Endothelial cell of umbilical vein (primary cell): ENCODE measurements around the gene RASSF3. TPM values are rescaled to one million over a fixed set of nuclear protein-coding genes. Genes with fewer than 3 reads are reported as not detected.

Source experiments
- BruUV-seq: library from RNA; stranded (reverse); fragments of 400-500 nt; replicated peaks from 2 replicates; lab custom pipeline; 2021; lab: Mats Ljungman, UMichigan
- CTCF ChIA-PET: fragments of 300-600, 350-600 bp; sonication (Branson Sonifier 250); formaldehyde crosslinking; loops from one replicate; lab custom pipeline; 2021; ENCODE audit warnings: antibody characterized with exemption, inconsistent platforms; lab: Charles Lee
- POLR2A ChIA-PET: fragments of 300-600, 350-600 bp; sonication (Branson Sonifier 250); formaldehyde crosslinking; loops from one replicate; lab custom pipeline; 2021; ENCODE audit warnings: antibody characterized with exemption, inconsistent platforms; lab: Charles Lee
- DNase-seq: peaks from one replicate; pipeline ENCODE4 v3.0.0-alpha.2; 2011; ENCODE audit warnings: low read depth, low spot score
- FAIRE-seq: peaks from 2 replicates; lab custom pipeline; 2011; peaks lifted over from hg19 to GRCh38; lab: Jason Lieb, UNC
- H2AFZ ChIP-seq: 2 replicates; pipeline ENCODE4 v1.6.0; 2012; ENCODE audit warnings: low read depth, low read length, control low read depth, inconsistent platforms
- H3K27ac ChIP-seq: 2 replicates; pipeline ENCODE4 v1.5.1; 2011; ENCODE audit warnings: low read depth, mild to moderate bottlenecking, control low read depth, low read length, moderate library complexity; ENCODE audit not compliant: insufficient read depth
- H3K27me3 ChIP-seq, 2 experiments: 2 replicates each; pipeline versions ENCODE4 v1.6.0 to v1.6.1; 2011; ENCODE audit warnings: low read length in 2 of 2, mixed read lengths in 1 of 2; ENCODE audit not compliant: control insufficient read depth in 2 of 2, insufficient read depth in 2 of 2
- H3K36me3 ChIP-seq, 2 experiments: 2 replicates in 1 of 2; 3 replicates in 1 of 2; pipeline ENCODE4 v1.5.1; 2011; ENCODE audit warnings: low read length in 2 of 2, mild to moderate bottlenecking in 1 of 2, moderate library complexity in 1 of 2; ENCODE audit not compliant: control insufficient read depth in 2 of 2, insufficient read depth in 2 of 2; ENCODE audit errors: extremely low read depth in 1 of 2
- H3K4me1 ChIP-seq: 3 replicates; pipeline ENCODE4 v1.5.1; 2011; ENCODE audit warnings: mild to moderate bottlenecking, low read length; ENCODE audit not compliant: control insufficient read depth, insufficient read depth; ENCODE audit errors: extremely low read depth
- H3K4me2 ChIP-seq: 2 replicates; pipeline ENCODE4 v1.6.1; 2011; ENCODE audit warnings: low read length, control low read depth, mixed read lengths; ENCODE audit not compliant: insufficient read depth
- H3K4me3 ChIP-seq, 3 experiments: fragments of 200-600 bp in 1 of 3; sonication (generic), shearing (Covaris generic) in 1 of 3; replicated peaks in 1 of 3; 2 replicates each; pipeline ENCODE4 v1.5.1; 2011 to 2016; ENCODE audit warnings: control low read depth in 3 of 3, low read length in 3 of 3, mild to moderate bottlenecking in 2 of 3, inconsistent platforms in 1 of 3, low read depth in 1 of 3, moderate library complexity in 1 of 3; ENCODE audit not compliant: insufficient read depth in 1 of 3
- H3K79me2 ChIP-seq: 2 replicates; pipeline ENCODE4 v1.6.0; 2012; ENCODE audit warnings: low read length, inconsistent platforms; ENCODE audit not compliant: control insufficient read depth, insufficient read depth
- H3K9ac ChIP-seq: replicated peaks from 2 replicates; pipeline ENCODE3; 2011; ENCODE audit warnings: low read length, control low read depth; ENCODE audit not compliant: insufficient read depth; ENCODE audit errors: extremely low read depth
- H3K9me1 ChIP-seq: replicated peaks from 3 replicates; pipeline ENCODE4 v1.6.0; 2011; ENCODE audit warnings: mild to moderate bottlenecking, low read length; ENCODE audit not compliant: control insufficient read depth, insufficient read depth; ENCODE audit errors: extremely low read depth
- H3K9me3 ChIP-seq: replicated peaks from 2 replicates; pipeline ENCODE4 v1.5.1; 2012; ENCODE audit warnings: low read length, inconsistent platforms; ENCODE audit not compliant: control insufficient read depth, insufficient read depth
- H4K20me1 ChIP-seq: replicated peaks from 2 replicates; pipeline ENCODE3; 2011; ENCODE audit warnings: mild to moderate bottlenecking, low read length; ENCODE audit not compliant: control insufficient read depth, insufficient read depth; ENCODE audit errors: extremely low read depth
- EZH2 ChIP-seq: IDR thresholded peaks from 2 replicates; pipeline ENCODE4 v1.6.1; 2012; ENCODE audit warnings: borderline replicate concordance, low read depth, mild to moderate bottlenecking, moderate library complexity, low read length, inconsistent platforms; ENCODE audit not compliant: severe bottlenecking
- FOS ChIP-seq: IDR thresholded peaks from 2 replicates; pipeline ENCODE4 v1.6.1; 2011; ENCODE audit warnings: mild to moderate bottlenecking, low read length, moderate library complexity, borderline replicate concordance; ENCODE audit not compliant: insufficient read depth
- GATA2 ChIP-seq: IDR thresholded peaks from 2 replicates; pipeline ENCODE4 v1.7.0; 2011; ENCODE audit warnings: low read depth, mild to moderate bottlenecking, moderate library complexity, mixed read lengths, low read length; ENCODE audit not compliant: insufficient read length, insufficient read depth
- JUN ChIP-seq: IDR thresholded peaks from 2 replicates; pipeline ENCODE4 v1.6.1; 2011; ENCODE audit warnings: borderline replicate concordance, low read depth; ENCODE audit not compliant: insufficient read length, insufficient read depth
- MYC ChIP-seq: IDR thresholded peaks from one replicate; pipeline ENCODE4 v1.6.1; 2011; ENCODE audit warnings: mild to moderate bottlenecking, low read depth, low read length
- POLR2A ChIP-seq: IDR thresholded peaks from 2 replicates; pipeline ENCODE4 v1.6.1; 2012; ENCODE audit warnings: low read depth, mild to moderate bottlenecking, control low read depth, low read length
- POLR2AphosphoS5 ChIP-seq: IDR thresholded peaks from 2 replicates; pipeline ENCODE4 v1.6.1; 2012; ENCODE audit warnings: low read depth, mild to moderate bottlenecking, control low read depth, low read length, moderate library complexity; ENCODE audit not compliant: insufficient read depth
- dilution Hi-C: fragments of 300-500 bp; cut with MboI; formaldehyde crosslinking; loops from one replicate; pipeline ENCODE4 v1.15.0; 2019; ENCODE audit warnings: low sequenced_read_pairs; ENCODE audit not compliant: extremely low pct_ligation_motif_present
- intact Hi-C: fragments of 100-400 bp; cut with micrococcal nuclease; formaldehyde crosslinking; loops from one replicate; pipeline ENCODE4 v1.10.0; 2022
- polyA plus RNA-seq, 4 experiments: library from polyadenylated mRNA; depleted of rRNA in 3 of 4; stranded (reverse) in 3 of 4; unstranded in 1 of 4; fragments of >200 nt; gene quantifications; 2 replicates each; pipeline versions ENCODE4 v1.2.1 to v1.2.3, GENCODE V29; 2011 to 2012; ENCODE audit warnings: missing spikeins in 1 of 4
- total RNA-seq: library from RNA; stranded (reverse); gene quantifications from 2 replicates; pipeline ENCODE4 v1.2.3, GENCODE V29; 2021
- TF ChIP-seq, protein P1 (sequence below), 2 donors: IDR thresholded peaks; 1 replicate in 1 of 2; 2 replicates in 1 of 2; pipeline ENCODE4 v1.5.1; 2011; ENCODE audit warnings: low read length in 2 of 2, mild to moderate bottlenecking in 2 of 2, moderate library complexity in 2 of 2, control low read depth in 1 of 2, inconsistent platforms in 1 of 2, low read depth in 1 of 2; ENCODE audit not compliant: insufficient read depth in 1 of 2; ENCODE audit errors: extremely low read depth in 1 of 2
- TF ChIP-seq, protein P2 (sequence below): IDR thresholded peaks from 2 replicates; pipeline ENCODE4 v1.6.1; 2011; ENCODE audit not compliant: insufficient read depth, insufficient read length

RASSF3 gene
- total and polyA plus RNA-seq, 2 donors (not counting 3 experiments of a cell fraction or from before 2014, with no cell fraction given), result 20.2 to 60.8 TPM

DNA sequence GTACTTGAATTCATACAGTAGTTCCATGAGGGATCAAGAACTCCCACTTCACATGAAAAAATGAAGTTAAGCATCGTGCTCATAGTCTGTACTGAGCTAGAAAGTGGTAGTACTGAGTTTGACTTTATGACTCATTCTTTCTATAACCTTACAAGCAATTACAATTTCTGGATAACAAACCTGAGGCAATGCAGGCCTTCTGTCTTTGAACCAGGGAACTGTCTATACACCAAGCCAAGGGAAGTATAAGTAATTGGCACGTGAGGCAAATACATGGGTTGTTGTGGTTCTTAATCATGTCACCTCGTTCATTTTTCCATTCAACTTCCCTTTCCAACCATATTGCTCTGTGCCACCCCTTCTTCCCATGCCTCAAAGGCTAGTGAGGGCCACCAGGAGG lies 132.1 kb downstream of the RASSF3 start:
- POLR2A ChIA-PET, result no interaction called here
- BruUV-seq, result no TSS peak
- H3K4me3 ChIP-seq, result no peak overlapping the region

More for the DNA sequence above, 132.1 kb downstream of the RASSF3 start:
- intact Hi-C loops, result no loop called here
- peaks cover 5% of the 10 kb centered on the region for H3K79me2 ChIP-seq
- H3K4me1 ChIP-seq, result peaks cover 32% of the 10 kb centered on the region
- H3K9me1 ChIP-seq, result no peaks in the 10 kb centered on the region
- no peaks in the 10 kb centered on the region for H4K20me1 ChIP-seq
- CTCF ChIA-PET, result no interaction called here
- no peak overlapping the region for H2AFZ ChIP-seq
- H3K27me3 ChIP-seq, result no peaks in the 10 kb centered on the region
- peaks cover 18 to 28% of the 10 kb centered on the region in 2 experiments for H3K36me3 ChIP-seq
- no peak for DNase-seq
- dilution Hi-C loops, result no loop called here
- TF ChIP-seq POLR2A, result no peak
- TF ChIP-seq, protein P1, sequence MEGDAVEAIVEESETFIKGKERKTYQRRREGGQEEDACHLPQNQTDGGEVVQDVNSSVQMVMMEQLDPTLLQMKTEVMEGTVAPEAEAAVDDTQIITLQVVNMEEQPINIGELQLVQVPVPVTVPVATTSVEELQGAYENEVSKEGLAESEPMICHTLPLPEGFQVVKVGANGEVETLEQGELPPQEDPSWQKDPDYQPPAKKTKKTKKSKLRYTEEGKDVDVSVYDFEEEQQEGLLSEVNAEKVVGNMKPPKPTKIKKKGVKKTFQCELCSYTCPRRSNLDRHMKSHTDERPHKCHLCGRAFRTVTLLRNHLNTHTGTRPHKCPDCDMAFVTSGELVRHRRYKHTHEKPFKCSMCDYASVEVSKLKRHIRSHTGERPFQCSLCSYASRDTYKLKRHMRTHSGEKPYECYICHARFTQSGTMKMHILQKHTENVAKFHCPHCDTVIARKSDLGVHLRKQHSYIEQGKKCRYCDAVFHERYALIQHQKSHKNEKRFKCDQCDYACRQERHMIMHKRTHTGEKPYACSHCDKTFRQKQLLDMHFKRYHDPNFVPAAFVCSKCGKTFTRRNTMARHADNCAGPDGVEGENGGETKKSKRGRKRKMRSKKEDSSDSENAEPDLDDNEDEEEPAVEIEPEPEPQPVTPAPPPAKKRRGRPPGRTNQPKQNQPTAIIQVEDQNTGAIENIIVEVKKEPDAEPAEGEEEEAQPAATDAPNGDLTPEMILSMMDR (IDR thresholded peaks at IDR 0.05; ENCODE audit: extremely low read depth in 1 of 2, insufficient read depth in 1 of 2, low read depth in 1 of 2, low read length in 2 of 2), result no peak
- TF ChIP-seq JUN, result no peak
- no peak for TF ChIP-seq GATA2
- no peak for TF ChIP-seq MYC
- TF ChIP-seq FOS, result no peak
- TF ChIP-seq EZH2, result no peak
- TF ChIP-seq, protein P2, sequence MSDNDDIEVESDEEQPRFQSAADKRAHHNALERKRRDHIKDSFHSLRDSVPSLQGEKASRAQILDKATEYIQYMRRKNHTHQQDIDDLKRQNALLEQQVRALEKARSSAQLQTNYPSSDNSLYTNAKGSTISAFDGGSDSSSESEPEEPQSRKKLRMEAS, result no peak
- no peak for TF ChIP-seq POLR2AphosphoS5
- no peak overlapping the region for H3K9ac ChIP-seq
- H3K27ac ChIP-seq, result no peak overlapping the region
- no peaks in the 10 kb centered on the region for H3K9me3 ChIP-seq
- no peak for FAIRE-seq
- no peak overlapping the region for H3K4me2 ChIP-seq
